GM12878 (cell line): Measurements from ENCODE around the gene ADCY9. TPM values are rescaled to one million over a fixed set of nuclear protein-coding genes. Genes with fewer than 3 reads are reported as not detected.

Experiments
- ATAC-seq: fragments of 200-7000 bp; cut with Tn5 transposase; 3 replicates; pipeline ENCODE4 v1.9.1; 2020; ENCODE audit warnings: mild to moderate bottlenecking, moderate library complexity
- BruUV-seq: library from RNA; stranded (reverse); fragments of 400-500 nt; replicated peaks from 2 replicates; lab custom pipeline; 2021; lab: Mats Ljungman, UMichigan
- CTCF ChIA-PET: fragments of 300-600 bp; sonication (Branson Sonifier 250); formaldehyde crosslinking; extraction: SDS; loops from one replicate; lab custom pipeline; 2021; ENCODE audit warnings: inconsistent platforms; lab: Yijun Ruan, JAX
- POLR2A ChIA-PET: fragments of 350-600 bp; formaldehyde crosslinking; extraction: SDS; loops from one replicate; lab custom pipeline; 2021; ENCODE audit warnings: inconsistent platforms; lab: Charles Lee
- RAD21 ChIA-PET: fragments of 300-600 bp; sonication (Branson Sonifier 250); formaldehyde crosslinking; loops from one replicate; lab custom pipeline; 2023; ENCODE audit warnings: antibody characterized with exemption; ENCODE audit not compliant: unreplicated experiment; lab: Charles Lee
- SMC1A ChIA-PET: fragments of 300-600 bp; sonication (Branson Sonifier 250); formaldehyde crosslinking; loops from one replicate; lab custom pipeline; 2023; ENCODE audit not compliant: unreplicated experiment, uncharacterized antibody; lab: Charles Lee
- DNase-seq: peaks from one replicate; pipeline ENCODE4 v3.0.0-alpha.2; 2011; ENCODE audit warnings: low read depth, low spot score
- FAIRE-seq: peaks from 3 replicates; lab custom pipeline; 2011; peaks lifted over from hg19 to GRCh38; lab: Jason Lieb, UNC
- H2AFZ ChIP-seq: 2 replicates; pipeline ENCODE4 v1.6.0; 2011; ENCODE audit warnings: low read depth, low read length, control low read depth; ENCODE audit not compliant: control insufficient read depth
- H3K27ac ChIP-seq: 2 replicates; pipeline ENCODE4 v1.5.1; 2011; ENCODE audit warnings: control low read depth; ENCODE audit not compliant: control insufficient read depth, insufficient read depth
- H3K27me3 ChIP-seq, 2 experiments: replicated peaks in 1 of 2; 2 replicates each; pipeline versions ENCODE4 v1.6.0 to v1.6.1; 2011; ENCODE audit warnings: low read length in 1 of 2; ENCODE audit not compliant: control insufficient read depth in 2 of 2, insufficient read depth in 2 of 2
- H3K36me3 ChIP-seq, 2 experiments: 2 replicates each; pipeline ENCODE4 v1.5.1; 2011; ENCODE audit warnings: low read length in 1 of 2; ENCODE audit not compliant: control insufficient read depth in 2 of 2, insufficient read depth in 2 of 2
- H3K4me1 ChIP-seq: 2 replicates; pipeline ENCODE4 v1.6.1; 2011; ENCODE audit warnings: mild to moderate bottlenecking, low read length, moderate library complexity, mixed read lengths; ENCODE audit not compliant: control insufficient read depth, insufficient read depth
- H3K4me2 ChIP-seq: 2 replicates; pipeline ENCODE4 v1.6.0; 2011; ENCODE audit warnings: control low read depth; ENCODE audit not compliant: control insufficient read depth, insufficient read depth
- H3K4me3 ChIP-seq: fragments of 200-600 bp; sonication (generic); 2 replicates; pipeline ENCODE4 v1.5.1; 2016
- H3K79me2 ChIP-seq: 2 replicates; pipeline ENCODE4 v1.6.0; 2011; ENCODE audit warnings: low read length; ENCODE audit not compliant: control insufficient read depth, insufficient read depth
- H3K9ac ChIP-seq: 2 replicates; pipeline ENCODE4 v1.8.0; 2011; ENCODE audit warnings: low read length, control low read depth, mixed read lengths; ENCODE audit not compliant: control insufficient read depth, insufficient read depth
- H3K9me3 ChIP-seq: replicated peaks from 3 replicates; pipeline ENCODE4 v1.5.1; 2011; ENCODE audit warnings: mild to moderate bottlenecking, low read length; ENCODE audit not compliant: control insufficient read depth, insufficient read depth
- H4K20me1 ChIP-seq: 2 replicates; pipeline ENCODE4 v1.6.0; 2011; ENCODE audit not compliant: control insufficient read depth, insufficient read depth
- EGR1 ChIP-seq, 2 experiments: IDR thresholded peaks; 1 replicate in 1 of 2; 2 replicates in 1 of 2; pipeline ENCODE4 v1.6.1; 2011 to 2012; ENCODE audit warnings: low read depth in 2 of 2, low read length in 2 of 2, borderline replicate concordance in 1 of 2, mild to moderate bottlenecking in 1 of 2, moderate library complexity in 1 of 2
- HDGF ChIP-seq: fragments of 450-650 bp; IDR thresholded peaks from 2 replicates; pipeline ENCODE4 v1.6.1; 2016; ENCODE audit warnings: antibody characterized with exemption
- MYB ChIP-seq: fragments of 150-350 bp; IDR thresholded peaks from 2 replicates; pipeline ENCODE4 v1.6.1; 2014; ENCODE audit warnings: mild to moderate bottlenecking, low read depth, low read length, borderline replicate concordance
- NRF1 ChIP-seq: conservative IDR thresholded peaks from 2 replicates; pipeline ENCODE4 v1.6.1; 2011; ENCODE audit warnings: mild to moderate bottlenecking, low read depth, low read length, improper control_type of control experiment
- TCF3 ChIP-seq: IDR thresholded peaks from 2 replicates; pipeline ENCODE4 v1.6.1; 2012; ENCODE audit warnings: low read depth, mild to moderate bottlenecking, low read length, borderline replicate concordance; ENCODE audit not compliant: insufficient read depth
- ZBED1 ChIP-seq: IDR thresholded peaks from 2 replicates; pipeline ENCODE4 v1.6.1; 2016; ENCODE audit warnings: borderline replicate concordance
- WGBS: methylation state at CpG from one replicate; pipeline ENCODE4 v1.1.6; 2016; ENCODE audit warnings: low lambda C conversion rate; ENCODE audit not compliant: insufficient replicate concordance, insufficient coverage; ENCODE audit errors: missing lambda C conversion rate; 5-methylcytosine and 5-hydroxymethylcytosine counted together
- in situ Hi-C: fragments of 300-500 bp; cut with MboI; formaldehyde crosslinking; loops from 9 replicates; pipeline ENCODE4 v1.14.3; 2018; ENCODE audit warnings: mixed read lengths
- intact Hi-C: fragments of 100-400 bp; cut with micrococcal nuclease; formaldehyde crosslinking; loops from one replicate; pipeline ENCODE4 v1.14.2; 2022; ENCODE audit not compliant: unreplicated experiment
- polyA plus RNA-seq, 11 experiments: library from polyadenylated mRNA; depleted of rRNA in 4 of 11; unstranded in 6 of 11; stranded (reverse) in 5 of 11; fragments of >200 nt; fragmentation: Nextera tagmentation in 4 of 11; fragmentation: Illumina TruSeq in 1 of 11; extraction: Ambion mirVana in 4 of 11; extraction: Trizol in 1 of 11; gene quantifications; 1 replicate in 1 of 11; 2 replicates in 10 of 11; pipeline versions ENCODE4 v1.2.1 to v1.2.3, GENCODE V29; 2011 to 2016; ENCODE audit warnings: inconsistent platforms in 2 of 11, missing spikeins in 2 of 11, low read depth in 1 of 11
- total RNA-seq, 4 experiments: library from RNA; depleted of rRNA in 3 of 4; stranded (reverse); fragments of >200 nt in 3 of 4; fragmentation: Illumina TruSeq in 1 of 4; extraction: Trizol in 1 of 4; gene quantifications; 2 replicates each; pipeline versions ENCODE4 v1.2.1 to v1.2.3, GENCODE V29; 2013 to 2021
- TF ChIP-seq, protein P1 (sequence below): IDR thresholded peaks from 2 replicates; pipeline ENCODE4 v1.6.1; 2011; ENCODE audit warnings: low read depth, low read length, improper control_type of control experiment, borderline replicate concordance
- TF ChIP-seq, protein P2 (sequence below): fragments of 450-650 bp; IDR thresholded peaks from 2 replicates; pipeline ENCODE4 v1.6.1; 2018; ENCODE audit warnings: mild to moderate bottlenecking, low read depth, moderate library complexity; ENCODE audit not compliant: partially characterized antibody

ADCY9 gene
- total and polyA plus RNA-seq, 10 of the 15 experiments (the other 5 are each of a cell fraction or from before 2014, with no cell fraction given): 0.09 to 0.41 (median 0.15) TPM; not detected in 3

DNA sequence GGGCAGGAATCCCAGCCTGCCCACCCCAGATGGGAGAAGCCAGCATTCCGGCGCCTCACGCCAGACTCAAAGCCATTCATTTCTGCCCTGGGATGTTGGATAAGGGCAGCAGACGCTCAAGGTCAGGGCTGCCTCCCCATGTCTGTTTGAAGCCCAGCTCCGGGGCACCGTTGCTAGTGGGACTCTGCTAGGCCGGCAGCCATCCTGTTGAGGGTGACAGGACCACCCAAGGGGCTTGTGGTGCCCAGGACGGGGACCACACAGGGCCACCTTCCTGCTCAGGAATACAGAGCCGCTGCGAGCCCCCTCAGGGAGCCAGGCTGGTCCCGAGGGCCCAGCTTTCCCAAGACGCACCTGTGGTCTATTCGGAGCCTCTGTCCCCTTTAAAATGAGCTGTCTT is 134.0 kb downstream of the ADCY9 start:
- Histone ChIP-seq H3K4me1 (no peaks in the 10 kb centered on the region), H3K79me2 (no peaks in the 10 kb centered on the region), H3K9ac (no peak overlapping the region), H2AFZ (no peak overlapping the region), H3K27ac (no peak overlapping the region), H3K27me3 (no peaks in the 10 kb centered on the region), H3K4me3 (no peak overlapping the region), H3K36me3 (no peaks in the 10 kb centered on the region), H3K9me3 (no peaks in the 10 kb centered on the region), H3K4me2 (no peak overlapping the region), H4K20me1 (no peaks in the 10 kb centered on the region)
- ChIA-PET RAD21 (interaction anchor here (2.8 kb wide), 1 partner anchor 271 kb away, joined by 18 read pairs; no protein-coding TSS in a partner anchor), SMC1A (no interaction called here), CTCF (interaction anchor here (0.5 to 2.8 kb wide), 3 partner anchors 45 to 272 kb away, joined by 3 to 15 read pairs (median 3); no protein-coding TSS in a partner anchor), POLR2A (no interaction called here)
- 60% methylated on average over 13 of the region's 13 CpGs for WGBS
- in situ Hi-C loops: no loop called here
- no peak for FAIRE-seq
- BruUV-seq: no TSS peak
- ATAC-seq: no peak
- no peak for TF ChIP-seq MYB
- TF ChIP-seq, protein P1, sequence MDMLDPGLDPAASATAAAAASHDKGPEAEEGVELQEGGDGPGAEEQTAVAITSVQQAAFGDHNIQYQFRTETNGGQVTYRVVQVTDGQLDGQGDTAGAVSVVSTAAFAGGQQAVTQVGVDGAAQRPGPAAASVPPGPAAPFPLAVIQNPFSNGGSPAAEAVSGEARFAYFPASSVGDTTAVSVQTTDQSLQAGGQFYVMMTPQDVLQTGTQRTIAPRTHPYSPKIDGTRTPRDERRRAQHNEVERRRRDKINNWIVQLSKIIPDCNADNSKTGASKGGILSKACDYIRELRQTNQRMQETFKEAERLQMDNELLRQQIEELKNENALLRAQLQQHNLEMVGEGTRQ: no peak
- TF ChIP-seq ZBED1: no peak
- TF ChIP-seq NRF1: no peak
- TF ChIP-seq HDGF: no peak
- TF ChIP-seq TCF3: no peak
- no peak for TF ChIP-seq EGR1 (IDR thresholded peaks at IDR 0.05; ENCODE audit: borderline replicate concordance in 1 of 2, low read depth in 2 of 2, low read length in 2 of 2)
- TF ChIP-seq, protein P2, sequence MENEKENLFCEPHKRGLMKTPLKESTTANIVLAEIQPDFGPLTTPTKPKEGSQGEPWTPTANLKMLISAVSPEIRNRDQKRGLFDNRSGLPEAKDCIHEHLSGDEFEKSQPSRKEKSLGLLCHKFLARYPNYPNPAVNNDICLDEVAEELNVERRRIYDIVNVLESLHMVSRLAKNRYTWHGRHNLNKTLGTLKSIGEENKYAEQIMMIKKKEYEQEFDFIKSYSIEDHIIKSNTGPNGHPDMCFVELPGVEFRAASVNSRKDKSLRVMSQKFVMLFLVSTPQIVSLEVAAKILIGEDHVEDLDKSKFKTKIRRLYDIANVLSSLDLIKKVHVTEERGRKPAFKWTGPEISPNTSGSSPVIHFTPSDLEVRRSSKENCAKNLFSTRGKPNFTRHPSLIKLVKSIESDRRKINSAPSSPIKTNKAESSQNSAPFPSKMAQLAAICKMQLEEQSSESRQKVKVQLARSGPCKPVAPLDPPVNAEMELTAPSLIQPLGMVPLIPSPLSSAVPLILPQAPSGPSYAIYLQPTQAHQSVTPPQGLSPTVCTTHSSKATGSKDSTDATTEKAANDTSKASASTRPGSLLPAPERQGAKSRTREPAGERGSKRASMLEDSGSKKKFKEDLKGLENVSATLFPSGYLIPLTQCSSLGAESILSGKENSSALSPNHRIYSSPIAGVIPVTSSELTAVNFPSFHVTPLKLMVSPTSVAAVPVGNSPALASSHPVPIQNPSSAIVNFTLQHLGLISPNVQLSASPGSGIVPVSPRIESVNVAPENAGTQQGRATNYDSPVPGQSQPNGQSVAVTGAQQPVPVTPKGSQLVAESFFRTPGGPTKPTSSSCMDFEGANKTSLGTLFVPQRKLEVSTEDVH: no peak
- intact Hi-C loops: no loop called here
- no peak for DNase-seq
